K562 (cell line): Measurements from ENCODE around the gene BOLA1. TPM values are rescaled to one million over a fixed set of nuclear protein-coding genes. Genes with fewer than 3 reads are reported as not detected.

ENCODE experiments used
- ATAC-seq: fragments of 200-7000 bp; cut with Tn5 transposase; 3 replicates; pipeline ENCODE4 v1.9.1; 2020; ENCODE audit warnings: moderate library complexity
- BruUV-seq: library from RNA; stranded (reverse); fragments of 400-500 nt; replicated peaks from 2 replicates; lab custom pipeline; 2021; lab: Mats Ljungman, UMichigan
- CTCF ChIA-PET: fragments of 300-600 bp; formaldehyde crosslinking; extraction: SDS; loops from one replicate; lab custom pipeline; 2021; ENCODE audit warnings: low intra/inter-chr PET ratio; lab: Yijun Ruan, JAX
- POLR2A ChIA-PET: fragments of 300-600, 350-650 bp; sonication (Branson Sonifier 250); formaldehyde crosslinking; extraction: SDS; loops from one replicate; lab custom pipeline; 2021; ENCODE audit warnings: antibody characterized with exemption, inconsistent platforms; lab: Yijun Ruan, JAX
- DNase-seq, 4 experiments: peaks; one replicate each; pipeline versions ENCODE4 v3.0.0 to v3.0.0-alpha.2; 2011 to 2018; ENCODE audit warnings: low spot score in 3 of 4, mixed read lengths in 3 of 4; ENCODE audit errors: extremely low read depth in 1 of 4
- FAIRE-seq: peaks from 2 replicates; lab custom pipeline; 2011; peaks lifted over from hg19 to GRCh38; lab: Jason Lieb, UNC
- H2AFZ ChIP-seq: 2 replicates; pipeline ENCODE4 v1.6.0; 2011; ENCODE audit warnings: low read depth, low read length, control low read depth, inconsistent platforms
- H3K27ac ChIP-seq: fragments of 200-600 bp; 3 replicates; pipeline ENCODE4 v1.8.0; 2011; ENCODE audit warnings: low read depth, mild to moderate bottlenecking, control low read depth, inconsistent platforms, low read length, moderate library complexity, mixed read lengths; ENCODE audit errors: extremely low read depth
- H3K27me3 ChIP-seq, 2 experiments: fragments of 300-600 bp in 1 of 2; 2 replicates in 1 of 2; 3 replicates in 1 of 2; pipeline versions ENCODE4 v1.6.0 to v1.8.0; 2011; ENCODE audit warnings: inconsistent platforms in 2 of 2, low read length in 2 of 2, mild to moderate bottlenecking in 1 of 2, mixed read lengths in 1 of 2, moderate library complexity in 1 of 2; ENCODE audit not compliant: control insufficient read depth in 2 of 2, insufficient read depth in 2 of 2
- H3K36me3 ChIP-seq: fragments of 300-600 bp; 3 replicates; pipeline ENCODE4 v1.8.0; 2011; ENCODE audit warnings: mild to moderate bottlenecking, low read length, inconsistent platforms; ENCODE audit not compliant: control insufficient read depth, insufficient read depth
- H3K4me1 ChIP-seq, 2 experiments: fragments of 200-600 bp in 1 of 2; replicated peaks in 1 of 2; 2 replicates in 1 of 2; 3 replicates in 1 of 2; pipeline versions ENCODE4 v1.5.1 to v1.8.0; 2011; ENCODE audit warnings: inconsistent platforms in 2 of 2, low read length in 2 of 2, mild to moderate bottlenecking in 1 of 2, mixed read lengths in 1 of 2, moderate library complexity in 1 of 2; ENCODE audit not compliant: control insufficient read depth in 2 of 2, insufficient read depth in 2 of 2
- H3K4me2 ChIP-seq: 2 replicates; pipeline ENCODE4 v1.6.1; 2011; ENCODE audit warnings: low read length, control low read depth, inconsistent platforms, mixed read lengths; ENCODE audit not compliant: insufficient read depth
- H3K4me3 ChIP-seq: fragments of 200-600 bp; sonication (generic), shearing (Covaris generic); 2 replicates; pipeline ENCODE4 v1.5.1; 2016; ENCODE audit warnings: control low read depth, inconsistent platforms
- H3K79me2 ChIP-seq: fragments of 200-600 bp; 3 replicates; pipeline ENCODE4 v1.8.0; 2011; ENCODE audit warnings: low read length, inconsistent platforms; ENCODE audit not compliant: control insufficient read depth, insufficient read depth
- H3K9ac ChIP-seq, 2 experiments: 2 replicates each; pipeline versions ENCODE4 v1.6.0 to v1.6.1; 2011; ENCODE audit warnings: low read depth in 2 of 2, low read length in 2 of 2, control low read depth in 1 of 2, inconsistent platforms in 1 of 2, mild to moderate bottlenecking in 1 of 2, mixed read lengths in 1 of 2; ENCODE audit not compliant: insufficient read depth in 1 of 2
- H3K9me1 ChIP-seq: one replicate; pipeline ENCODE4 v1.6.0; 2011; ENCODE audit warnings: inconsistent platforms, mild to moderate bottlenecking, low read length, moderate library complexity; ENCODE audit not compliant: control insufficient read depth, insufficient read depth
- H3K9me3 ChIP-seq: replicated peaks from 2 replicates; pipeline ENCODE4 v1.5.1; 2011; ENCODE audit warnings: low read depth, low read length, inconsistent platforms; ENCODE audit not compliant: control insufficient read depth, insufficient read depth
- H4K20me1 ChIP-seq: replicated peaks from 2 replicates; pipeline ENCODE4 v1.6.1; 2011; ENCODE audit warnings: low read length, inconsistent platforms, mixed read lengths; ENCODE audit not compliant: control insufficient read depth, insufficient read depth
- FOXK1 ChIP-seq: sonication (generic); formaldehyde crosslinking; IDR thresholded peaks from 2 replicates; pipeline ENCODE4 v1.8.0; 2022; ENCODE audit warnings: missing genetic modification reagents, mild to moderate bottlenecking, borderline replicate concordance
- FOXM1 ChIP-seq, 2 experiments: fragments of 450-650 bp in 1 of 2; sonication (generic) in 1 of 2; formaldehyde crosslinking in 1 of 2; IDR thresholded peaks; 2 replicates each; pipeline versions ENCODE4 v1.6.1 to v1.9.0; 2017 to 2022; ENCODE audit warnings: low read depth in 2 of 2, mild to moderate bottlenecking in 2 of 2, missing genetic modification reagents in 1 of 2, moderate library complexity in 1 of 2
- GABPA ChIP-seq: fragments of 200-800 bp; sonication (Bioruptor generic); conservative IDR thresholded peaks from 2 replicates; pipeline ENCODE4 v1.6.1; 2016; ENCODE audit warnings: low read depth, missing genetic modification characterization, missing compliant biosample characterization
- KAT8 ChIP-seq: fragments of 450-650 bp; IDR thresholded peaks from 2 replicates; pipeline ENCODE4 v1.6.1; 2016; ENCODE audit warnings: low read depth, mild to moderate bottlenecking
- PHF8 ChIP-seq: fragments of 200-600 bp; sonication (generic); IDR thresholded peaks from 2 replicates; pipeline ENCODE4 v1.6.1; 2012; ENCODE audit warnings: mixed run types, mild to moderate bottlenecking, inconsistent platforms, low read length, moderate library complexity, borderline replicate concordance
- POLR2AphosphoS2 ChIP-seq: IDR thresholded peaks from 2 replicates; pipeline ENCODE4 v1.6.1; 2012; ENCODE audit warnings: low read length, improper control_type of control experiment
- U2AF2 ChIP-seq: fragments of 200-400 bp; formaldehyde crosslinking; optimal IDR thresholded peaks from 2 replicates; pipeline ENCODE3; 2017; ENCODE audit warnings: low read depth, mild to moderate bottlenecking, low read length
- ZBED1 ChIP-seq: IDR thresholded peaks from 2 replicates; pipeline ENCODE4 v1.6.1; 2014
- ZNF175 ChIP-seq: fragments of 200-800 bp; sonication (Bioruptor generic); IDR thresholded peaks from 2 replicates; pipeline ENCODE4 v1.6.1; 2016; ENCODE audit warnings: low read depth, mild to moderate bottlenecking, missing genetic modification characterization, missing compliant biosample characterization
- WGBS: fragments of 100-300 bp; shearing (Covaris generic); methylation state at CpG from one replicate; pipeline ENCODE4 v1.1.6; 2016; ENCODE audit warnings: low coverage, mixed read lengths; ENCODE audit not compliant: insufficient coverage; ENCODE audit errors: missing lambda C conversion rate; 5-methylcytosine and 5-hydroxymethylcytosine counted together
- in situ Hi-C: fragments of 300-500 bp; cut with MboI; formaldehyde crosslinking; loops from 4 replicates; pipeline ENCODE4 v1.15.0; 2018; ENCODE audit warnings: inconsistent platforms, mixed read lengths
- intact Hi-C: fragments of 100-400 bp; cut with micrococcal nuclease; formaldehyde crosslinking; loops from 2 replicates; pipeline ENCODE4 v1.14.2; 2022
- polyA plus RNA-seq, 8 experiments: library from polyadenylated mRNA; depleted of rRNA in 4 of 8; stranded (reverse) in 5 of 8; unstranded in 3 of 8; fragments of >200 nt; fragmentation: Nextera tagmentation in 2 of 8; fragmentation: Illumina TruSeq in 1 of 8; extraction: Ambion mirVana in 2 of 8; extraction: Trizol in 1 of 8; gene quantifications; 2 replicates each; pipeline versions ENCODE4 v1.2.1 to v1.2.3, GENCODE V29; 2011 to 2014; ENCODE audit warnings: inconsistent platforms in 1 of 8, missing spikeins in 1 of 8
- total RNA-seq, 7 experiments: library from RNA; depleted of rRNA in 6 of 7; stranded (reverse); fragments of >200 nt in 6 of 7; fragmentation: Illumina TruSeq in 2 of 7; extraction: Trizol in 2 of 7; gene quantifications; 2 replicates each; pipeline versions ENCODE4 v1.2.1 to v1.2.3, GENCODE V29; 2011 to 2021; ENCODE audit warnings: low replicate concordance in 1 of 7
- TF ChIP-seq, protein P1 (sequence below): fragments of 250-450 bp; sonication (Bioruptor Pico); IDR thresholded peaks from 2 replicates; pipeline ENCODE4 v1.5.0; 2020; ENCODE audit warnings: mild to moderate bottlenecking
- TF ChIP-seq, protein P2 (sequence below): fragments of 250-450 bp; sonication (Bioruptor Pico); IDR thresholded peaks from 2 replicates; pipeline ENCODE4 v1.8.0; 2021; ENCODE audit warnings: mild to moderate bottlenecking, moderate library complexity
- TF ChIP-seq, protein P3 (sequence below): IDR thresholded peaks from 3 replicates; pipeline ENCODE4 v1.6.1; 2011; ENCODE audit warnings: borderline replicate concordance, mild to moderate bottlenecking, moderate library complexity; ENCODE audit not compliant: insufficient read length; ENCODE audit errors: extremely low read depth

The BOLA1 gene
- total and polyA plus RNA-seq, 9 of the 15 experiments (the other 6 are each of a cell fraction or from before 2014, with no cell fraction given), result 0.18 to 1.2 (median 0.40) TPM; not detected in 2

DNA sequence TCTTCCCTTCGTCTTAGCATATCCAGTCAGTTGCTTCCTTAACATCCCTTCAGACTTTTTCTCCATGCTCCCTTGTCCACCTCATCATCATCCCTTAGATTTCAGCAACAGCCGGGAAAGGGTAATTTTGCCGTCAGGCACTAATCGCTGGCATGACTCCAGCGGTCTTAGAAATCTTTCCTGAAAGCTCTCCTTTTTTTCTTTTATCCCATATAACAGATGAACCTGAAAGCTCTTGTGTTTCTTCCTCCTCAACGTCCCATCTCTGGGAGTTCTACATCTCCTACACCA is 10.4 kb upstream of the BOLA1 start (continued):
- TF ChIP-seq FOXK1, result peak; percentile 70; the same call in 1 of the 2 replicates
- TF ChIP-seq, protein P1, sequence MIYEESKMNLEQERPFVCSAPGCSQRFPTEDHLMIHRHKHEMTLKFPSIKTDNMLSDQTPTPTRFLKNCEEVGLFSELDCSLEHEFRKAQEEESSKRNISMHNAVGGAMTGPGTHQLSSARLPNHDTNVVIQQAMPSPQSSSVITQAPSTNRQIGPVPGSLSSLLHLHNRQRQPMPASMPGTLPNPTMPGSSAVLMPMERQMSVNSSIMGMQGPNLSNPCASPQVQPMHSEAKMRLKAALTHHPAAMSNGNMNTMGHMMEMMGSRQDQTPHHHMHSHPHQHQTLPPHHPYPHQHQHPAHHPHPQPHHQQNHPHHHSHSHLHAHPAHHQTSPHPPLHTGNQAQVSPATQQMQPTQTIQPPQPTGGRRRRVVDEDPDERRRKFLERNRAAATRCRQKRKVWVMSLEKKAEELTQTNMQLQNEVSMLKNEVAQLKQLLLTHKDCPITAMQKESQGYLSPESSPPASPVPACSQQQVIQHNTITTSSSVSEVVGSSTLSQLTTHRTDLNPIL (CRISPR knock-in tag), result no peak

DNA sequence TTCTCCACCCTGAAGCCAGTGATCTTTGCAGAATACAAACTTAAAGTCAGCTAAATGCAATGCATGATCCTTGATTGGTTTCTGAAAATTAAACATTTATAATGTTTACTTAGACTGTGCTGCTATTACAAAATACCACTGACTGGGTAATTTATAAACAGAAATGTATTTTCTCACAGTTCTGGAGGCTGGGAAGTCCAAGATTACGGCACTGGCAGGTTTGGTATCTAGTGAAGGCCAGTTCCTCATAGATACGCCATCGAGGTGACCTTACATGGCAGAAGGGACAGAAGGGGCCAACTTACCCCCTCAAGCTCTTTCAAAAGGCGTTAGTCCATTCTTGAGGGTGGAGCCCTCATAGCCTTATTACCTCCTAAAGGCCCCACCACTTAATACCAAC is 2.8 kb upstream of the BOLA1 start:
- in situ Hi-C loops (no loop called here), intact Hi-C loops (loop anchor here (10.0 kb wide), 1 partner anchor 268 kb away; no protein-coding TSS in a partner anchor)
- no peak for FAIRE-seq
- Histone ChIP-seq H3K36me3 (no peaks in the 10 kb centered on the region), H2AFZ (no peak overlapping the region), H3K4me3 (no peak overlapping the region), H3K9me3 (no peaks in the 10 kb centered on the region), H3K4me2 (no peak overlapping the region), H3K4me1 (peaks cover 0 to 10% of the 10 kb centered on the region in 2 experiments; a peak in 2 of 5 replicates), H4K20me1 (no peaks in the 10 kb centered on the region), H3K9me1 (no peaks in the 10 kb centered on the region), H3K9ac (no peak overlapping the region), H3K79me2 (no peaks in the 10 kb centered on the region), H3K27ac (no peak overlapping the region), H3K27me3 (no peaks in the 10 kb centered on the region)
- no TSS peak for BruUV-seq
- no peak for ATAC-seq
- WGBS, result 44% methylated on average over 4 of the region's 4 CpGs
- ChIA-PET CTCF (no interaction called here), POLR2A (interaction anchor here (1.0 to 2.3 kb wide), 2 partner anchors 9 to 10 kb away, joined by 3 to 11 read pairs; a partner anchor contains a TSS)
- TF ChIP-seq FOXM1 (IDR thresholded peaks at IDR 0.05; ENCODE audit: low read depth) (no peak), FOXM1 (CRISPR knock-in tag; IDR thresholded peaks at IDR 0.05; ENCODE audit: low read depth) (no peak), GABPA (no peak), ZNF175 (CRISPR knock-in tag) (no peak), U2AF2 (no peak), POLR2AphosphoS2 (no peak), KAT8 (no peak), ZBED1 (no peak), PHF8 (no peak)
- TF ChIP-seq, protein P2, sequence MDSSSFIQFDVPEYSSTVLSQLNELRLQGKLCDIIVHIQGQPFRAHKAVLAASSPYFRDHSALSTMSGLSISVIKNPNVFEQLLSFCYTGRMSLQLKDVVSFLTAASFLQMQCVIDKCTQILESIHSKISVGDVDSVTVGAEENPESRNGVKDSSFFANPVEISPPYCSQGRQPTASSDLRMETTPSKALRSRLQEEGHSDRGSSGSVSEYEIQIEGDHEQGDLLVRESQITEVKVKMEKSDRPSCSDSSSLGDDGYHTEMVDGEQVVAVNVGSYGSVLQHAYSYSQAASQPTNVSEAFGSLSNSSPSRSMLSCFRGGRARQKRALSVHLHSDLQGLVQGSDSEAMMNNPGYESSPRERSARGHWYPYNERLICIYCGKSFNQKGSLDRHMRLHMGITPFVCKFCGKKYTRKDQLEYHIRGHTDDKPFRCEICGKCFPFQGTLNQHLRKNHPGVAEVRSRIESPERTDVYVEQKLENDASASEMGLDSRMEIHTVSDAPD (CRISPR knock-in tag), result no peak
- TF ChIP-seq, protein P3, sequence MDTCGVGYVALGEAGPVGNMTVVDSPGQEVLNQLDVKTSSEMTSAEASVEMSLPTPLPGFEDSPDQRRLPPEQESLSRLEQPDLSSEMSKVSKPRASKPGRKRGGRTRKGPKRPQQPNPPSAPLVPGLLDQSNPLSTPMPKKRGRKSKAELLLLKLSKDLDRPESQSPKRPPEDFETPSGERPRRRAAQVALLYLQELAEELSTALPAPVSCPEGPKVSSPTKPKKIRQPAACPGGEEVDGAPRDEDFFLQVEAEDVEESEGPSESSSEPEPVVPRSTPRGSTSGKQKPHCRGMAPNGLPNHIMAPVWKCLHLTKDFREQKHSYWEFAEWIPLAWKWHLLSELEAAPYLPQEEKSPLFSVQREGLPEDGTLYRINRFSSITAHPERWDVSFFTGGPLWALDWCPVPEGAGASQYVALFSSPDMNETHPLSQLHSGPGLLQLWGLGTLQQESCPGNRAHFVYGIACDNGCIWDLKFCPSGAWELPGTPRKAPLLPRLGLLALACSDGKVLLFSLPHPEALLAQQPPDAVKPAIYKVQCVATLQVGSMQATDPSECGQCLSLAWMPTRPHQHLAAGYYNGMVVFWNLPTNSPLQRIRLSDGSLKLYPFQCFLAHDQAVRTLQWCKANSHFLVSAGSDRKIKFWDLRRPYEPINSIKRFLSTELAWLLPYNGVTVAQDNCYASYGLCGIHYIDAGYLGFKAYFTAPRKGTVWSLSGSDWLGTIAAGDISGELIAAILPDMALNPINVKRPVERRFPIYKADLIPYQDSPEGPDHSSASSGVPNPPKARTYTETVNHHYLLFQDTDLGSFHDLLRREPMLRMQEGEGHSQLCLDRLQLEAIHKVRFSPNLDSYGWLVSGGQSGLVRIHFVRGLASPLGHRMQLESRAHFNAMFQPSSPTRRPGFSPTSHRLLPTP, result no peak
- no peak for DNase-seq
